Measurements from ENCODE around the gene FGD1. TPM values are rescaled to one million over a fixed set of nuclear protein-coding genes. Genes with fewer than 3 reads are reported as not detected.

FGD1 gene
- polyA plus RNA-seq, 12 donors = 14.8 to 21.7 (median 16.8) TPM; not detected in 1

- DNase-seq = no peak
Measured at GRCh38 chrX:54479136-54480111, 16.6 kb downstream of the FGD1 start.

DNA sequence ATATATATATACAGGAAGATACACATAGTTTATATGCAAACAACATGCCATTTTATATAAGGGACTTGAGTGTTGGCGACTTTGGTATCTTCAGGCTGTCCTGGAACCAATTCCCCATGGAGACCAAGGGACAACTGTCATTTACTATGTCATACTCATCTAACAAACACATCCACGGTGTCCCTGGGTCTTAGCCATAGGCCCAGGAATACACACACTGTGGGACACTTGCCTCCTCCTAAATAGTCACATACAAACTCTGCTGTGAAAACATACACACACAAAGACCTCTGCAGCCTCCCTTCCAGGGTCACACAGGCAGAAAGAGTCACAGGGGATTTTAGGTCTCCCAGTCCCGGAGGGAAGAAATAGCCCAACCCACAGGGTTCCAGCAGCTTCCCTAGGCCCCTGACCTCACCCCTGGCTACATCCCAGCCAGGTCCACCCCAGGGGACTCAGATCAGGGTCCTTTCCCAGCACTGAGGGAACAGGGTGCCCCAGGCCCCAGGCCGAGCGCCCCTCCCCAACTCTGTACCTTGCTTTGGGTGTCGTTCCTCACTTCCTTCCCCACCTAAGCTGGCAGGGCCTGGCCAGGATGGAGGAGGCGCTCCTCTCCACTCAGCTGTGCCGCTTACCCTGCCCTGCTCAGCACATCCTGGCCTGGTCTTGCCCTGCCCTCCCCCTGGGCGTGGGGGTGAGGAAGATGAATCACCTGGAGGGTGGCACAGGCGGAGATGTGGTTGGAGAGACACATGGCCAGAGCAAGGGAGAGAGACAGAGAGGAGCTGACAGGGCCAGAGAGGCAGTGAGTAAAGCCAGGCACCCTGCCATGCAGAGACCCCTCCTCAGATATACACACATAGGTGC, 21.8 kb downstream of the FGD1 start:
- DNase-seq = no peak

DNA sequence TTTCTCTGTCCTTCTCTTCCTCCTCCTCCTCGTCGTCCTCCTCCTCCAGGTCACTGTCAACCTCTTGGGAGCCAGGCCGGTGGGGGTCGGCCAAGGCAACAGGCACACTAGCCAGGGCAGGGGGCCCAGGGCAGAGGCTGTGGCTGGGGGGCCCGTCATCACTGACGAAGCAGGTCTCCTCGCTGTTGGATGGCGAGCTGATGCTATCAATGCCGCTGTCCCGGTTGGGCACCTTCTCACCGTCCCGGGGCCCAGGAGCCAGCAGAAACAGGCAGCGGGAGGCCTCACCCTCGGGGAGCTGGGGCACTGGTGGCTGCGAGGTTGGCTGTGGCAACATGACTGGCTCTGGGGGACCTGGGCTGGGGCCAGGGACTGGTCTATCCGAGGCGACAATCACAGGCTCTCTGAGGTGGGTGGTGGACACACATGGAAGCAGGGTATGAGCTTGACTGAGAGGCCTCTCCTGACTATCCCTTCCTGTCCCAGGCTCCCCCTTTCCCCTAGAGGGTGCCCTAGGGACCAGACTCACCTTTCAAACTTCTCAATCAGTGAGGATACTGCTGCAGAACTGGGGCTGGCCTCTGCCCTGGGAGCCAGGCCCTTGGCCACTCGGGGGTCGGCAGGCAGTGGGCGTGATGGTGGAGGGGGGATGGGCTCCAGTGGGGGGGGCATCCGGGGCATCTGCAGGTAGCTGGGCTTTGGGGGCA, 25.8 kb downstream of the FGD1 start:
- no peak for DNase-seq

GRCh38 chrX:54452920-54453319, 43.1 kb downstream of the FGD1 start:
- no peak for DNase-seq

DNA sequence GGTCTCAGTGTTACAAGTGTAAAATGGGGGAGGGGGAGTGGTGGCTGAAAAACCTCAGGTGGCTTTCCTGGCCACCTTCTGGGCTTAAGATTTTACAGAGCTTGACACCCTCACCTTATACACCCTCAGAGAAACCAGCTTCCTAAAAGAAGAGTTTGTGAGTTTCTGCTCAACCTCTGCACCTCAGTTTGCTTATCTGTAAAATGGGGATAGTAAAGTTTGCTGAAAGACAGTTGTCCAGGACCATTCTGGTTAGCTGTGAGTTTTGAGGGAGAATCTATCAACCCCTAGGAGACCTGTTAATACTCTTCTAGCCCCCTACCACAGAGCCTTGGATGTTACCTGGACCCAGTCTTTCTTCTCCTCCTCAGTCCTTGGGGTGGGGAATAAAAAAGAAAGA, 46.1 kb downstream of the FGD1 start:
- DNase-seq = no peak

- DNase-seq = no peak
Measured at GRCh38 chrX:54447461-54447860, 48.6 kb downstream of the FGD1 start.

- DNase-seq = no peak
Measured at GRCh38 chrX:54446084-54446483, 50.0 kb downstream of the FGD1 start.

DNA sequence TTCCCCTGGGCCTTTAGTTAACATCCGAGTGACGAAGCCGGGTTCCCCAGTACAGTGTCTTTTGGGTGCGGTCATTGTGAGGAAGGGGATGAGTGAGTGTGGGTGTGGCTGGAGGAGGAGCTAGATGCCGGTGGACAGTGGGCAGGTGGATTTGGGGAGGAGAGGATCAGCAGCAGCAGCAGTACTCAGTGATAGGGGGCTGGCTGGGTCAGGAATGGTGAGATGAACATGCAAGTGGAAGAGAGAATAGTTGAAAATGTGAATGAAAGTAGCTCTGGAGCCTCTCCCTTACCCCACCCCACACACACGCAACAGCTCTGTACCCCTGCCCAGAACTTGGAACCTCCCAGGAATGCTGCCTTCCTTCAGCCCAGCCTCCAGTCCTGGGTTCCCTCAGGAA, 51.3 kb downstream of the FGD1 start:
- no peak for DNase-seq

DNA sequence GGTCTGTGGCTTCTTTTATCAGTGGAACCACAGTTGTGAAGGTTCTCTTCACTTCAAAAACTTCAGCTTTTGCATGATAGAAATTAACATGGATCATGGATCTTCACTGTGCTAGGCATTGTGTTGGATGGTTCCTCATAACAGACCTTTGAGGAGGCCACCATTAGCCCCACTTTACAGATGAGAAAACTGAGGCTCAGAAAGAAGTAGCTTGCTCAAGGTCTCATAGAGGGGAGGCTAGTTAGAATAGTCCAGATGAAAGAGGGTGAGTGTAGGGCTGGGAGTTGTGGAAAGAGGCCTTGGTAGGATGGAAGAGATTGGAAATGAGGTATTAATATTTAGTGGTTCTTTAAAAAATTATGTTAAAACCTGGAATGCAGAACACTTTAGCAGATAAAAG, 53.2 kb downstream of the FGD1 start:
- DNase-seq = no peak

DNA sequence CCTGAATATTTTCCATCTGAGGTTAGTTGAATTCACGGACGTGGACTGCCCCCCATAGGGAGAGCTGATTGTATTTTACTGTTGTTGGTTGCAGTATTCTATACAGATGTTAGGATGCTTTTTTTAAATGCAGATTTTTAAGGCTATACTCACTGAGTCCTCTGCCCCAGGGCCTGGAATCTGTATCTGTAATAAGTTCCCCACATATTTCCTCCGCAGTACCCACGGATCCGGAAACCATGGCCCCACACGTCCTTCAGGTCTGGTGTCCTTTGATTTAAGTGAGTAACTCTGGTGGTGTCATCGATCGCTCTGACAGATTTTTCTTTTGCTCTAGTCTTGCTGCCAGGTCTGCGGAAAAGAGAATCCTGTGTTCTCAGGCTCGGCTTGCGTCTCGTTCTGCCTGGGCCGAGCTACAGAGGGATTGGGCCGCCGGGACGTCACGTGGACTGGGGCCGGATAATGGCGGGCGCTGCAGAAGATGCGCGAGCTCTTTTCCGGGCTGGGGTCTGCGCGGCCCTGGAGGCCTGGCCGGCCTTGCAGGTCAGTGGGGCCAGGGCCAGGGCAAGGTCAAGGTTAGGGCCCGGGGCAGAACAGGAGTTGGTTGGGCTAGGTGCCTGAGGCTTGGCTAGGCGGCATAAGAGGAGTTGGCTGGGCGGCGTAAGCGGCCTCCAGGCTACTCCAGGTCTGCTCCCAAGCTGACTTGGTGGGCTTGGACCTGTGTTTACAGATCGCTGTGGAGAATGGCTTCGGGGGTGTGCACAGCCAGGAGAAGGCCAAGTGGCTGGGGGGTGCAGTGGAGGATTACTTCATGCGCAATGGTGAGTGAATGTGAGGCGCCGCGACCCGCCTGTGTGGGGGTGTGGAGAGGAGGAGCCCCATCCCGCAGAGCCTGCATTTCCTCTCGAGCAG, 55.8 kb downstream of the FGD1 start, which contains the start of gene TSR2:
Gene TSR2 (plus strand): TSS at position 445 of the 912 bp plus-strand sequence. CDS start 18 bp downstream, at position 463.
- DNase-seq = peak; percentile 87

GRCh38 chrX:54435121-54435520, 60.9 kb downstream of the FGD1 start:
- DNase-seq = no peak

DNA sequence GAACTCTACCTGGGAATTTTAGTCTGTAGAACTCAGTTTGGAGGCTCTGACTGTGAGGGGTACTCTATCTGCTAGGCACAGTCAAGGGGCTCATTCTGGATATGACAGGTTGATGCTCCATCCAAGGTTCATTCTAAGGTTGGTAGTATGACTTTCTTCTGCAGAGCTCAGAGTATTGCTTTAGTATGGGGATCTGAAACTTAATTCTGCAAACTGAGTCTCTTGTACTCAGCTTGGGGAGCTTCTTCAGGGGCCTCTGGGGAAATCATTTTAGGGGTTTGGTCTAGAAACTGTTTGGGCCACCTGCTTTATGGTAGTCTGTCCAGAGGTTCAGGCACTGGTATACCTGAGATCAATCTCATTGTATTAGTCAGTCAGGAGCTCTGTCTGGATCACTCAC, 65.5 kb downstream of the FGD1 start:
- DNase-seq = no peak

DNA sequence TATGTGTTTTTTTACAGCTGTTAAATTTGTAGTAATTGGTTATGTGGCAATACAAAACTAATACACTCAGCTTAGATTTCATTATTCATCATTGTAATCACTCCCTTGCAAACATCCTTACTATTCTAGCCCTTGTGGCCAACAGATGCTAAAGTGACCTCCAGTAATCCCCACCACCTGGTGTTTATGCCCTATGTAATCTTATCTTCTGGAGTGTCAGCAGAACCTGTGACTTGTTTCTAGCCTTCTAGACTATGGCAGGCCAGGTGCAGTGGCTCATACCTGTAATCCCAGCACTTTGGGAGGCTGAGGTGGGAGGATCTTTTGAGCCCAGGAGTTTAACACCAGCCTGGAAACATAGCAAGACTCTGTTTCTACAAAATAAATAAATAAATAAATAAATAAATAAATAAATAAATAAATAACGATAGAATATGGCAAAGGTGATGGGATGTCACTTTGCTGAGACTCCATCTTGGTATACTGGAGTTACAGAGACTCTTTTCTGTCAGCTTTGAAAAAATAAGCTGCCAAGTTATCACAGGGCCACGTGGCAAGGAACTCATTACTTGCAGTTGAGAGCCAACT, 68.1 kb downstream of the FGD1 start:
- DNase-seq = no peak

GRCh38 chrX:54423161-54423888, 72.7 kb downstream of the FGD1 start:
- no peak for DNase-seq

DNA sequence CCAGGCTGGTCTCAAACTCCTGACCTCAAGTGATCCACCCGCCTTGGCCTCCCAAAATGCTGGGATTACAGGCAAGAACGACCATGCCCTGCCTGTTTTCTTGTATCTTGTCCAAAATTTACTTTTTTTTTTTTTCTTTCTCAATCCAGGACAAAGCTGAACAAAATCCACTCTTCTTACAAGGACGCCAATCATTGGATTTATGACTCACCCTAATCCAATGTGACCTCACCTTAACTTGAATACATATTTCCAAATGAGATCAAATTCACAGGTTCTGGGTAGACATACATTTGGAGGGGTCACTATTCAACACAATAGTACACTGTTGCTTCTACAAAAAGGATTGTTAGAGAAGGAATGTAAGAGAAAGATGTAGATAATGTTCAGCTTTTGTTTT, 73.9 kb downstream of the FGD1 start:
- DNase-seq = no peak

GRCh38 chrX:54419559-54420302, 76.3 kb downstream of the FGD1 start:
- DNase-seq = no peak

GRCh38 chrX:54416965-54417364, 79.1 kb downstream of the FGD1 start:
- DNase-seq = no peak

DNA sequence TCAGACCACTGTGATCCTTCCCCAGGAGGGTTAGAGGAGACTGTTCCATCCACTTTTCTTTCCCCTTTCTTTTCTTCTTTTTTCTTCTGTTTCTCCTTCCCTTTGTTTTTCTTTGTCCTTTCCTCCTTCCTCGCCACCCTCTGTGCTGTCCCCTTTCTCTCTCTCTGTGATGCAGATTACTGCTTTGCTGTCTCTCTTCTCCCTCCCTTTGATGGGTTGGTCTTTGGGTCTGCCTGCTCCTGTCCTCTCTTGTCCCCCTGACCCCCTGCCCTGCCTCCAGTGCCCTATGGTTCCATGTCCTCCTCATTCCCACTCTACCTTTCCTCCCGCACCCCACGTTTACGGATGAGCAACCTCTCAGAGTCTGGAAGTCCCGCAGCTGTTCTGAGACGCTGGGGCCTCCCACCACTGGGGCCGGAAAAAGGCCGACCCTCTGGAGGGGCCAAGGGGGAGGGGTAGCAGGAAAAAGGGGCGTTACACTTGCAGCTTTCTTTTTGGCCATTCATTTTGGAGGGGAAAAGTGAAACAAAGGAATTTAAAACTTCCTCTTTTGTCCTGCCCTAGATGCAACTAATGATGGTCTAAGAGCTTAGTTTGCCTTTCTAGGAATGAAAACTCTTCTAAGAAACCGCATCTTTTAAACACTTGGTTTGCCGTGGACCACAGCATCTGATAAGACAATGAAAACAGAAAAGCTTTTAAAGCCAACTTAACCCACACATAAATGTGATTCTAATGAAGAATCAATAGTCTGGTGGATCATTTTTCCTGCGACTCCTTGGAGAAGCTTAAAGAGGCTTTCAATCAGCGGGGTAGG, 80.3 kb downstream of the FGD1 start:
- DNase-seq = no peak
